NCI-H226 (cell line): ENCODE measurements around the gene FAM118B.
"Not testable (repeated sequence)": the region's sequence is repeated elsewhere in the genome, so short reads cannot be mapped to it uniquely, and the experiment has no call there.

ENCODE experiments used
- DNase-seq: peaks from one replicate; pipeline ENCODE4 v3.0.0-alpha.2; 2015

The FAM118B gene

DNA sequence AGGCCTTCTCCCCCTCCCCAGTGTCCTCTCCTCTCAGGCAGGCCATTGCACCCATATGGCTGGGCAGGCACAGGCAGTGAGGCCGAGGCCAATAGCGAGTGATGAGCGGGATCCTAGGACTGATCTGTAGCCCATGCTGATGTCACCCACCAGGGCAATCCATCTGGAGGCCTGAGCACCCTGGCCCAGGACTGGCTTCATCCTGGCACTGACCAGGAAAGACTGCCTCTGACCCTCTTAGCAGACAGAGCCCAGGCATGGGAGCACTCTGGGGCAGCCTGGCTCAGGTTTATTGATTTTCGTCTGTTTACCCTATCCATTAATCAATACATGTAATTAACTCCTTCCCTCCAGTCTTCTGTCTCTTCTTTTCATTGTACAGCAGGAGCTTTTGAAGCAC, 66.2 kb downstream of the FAM118B start:
- DNase-seq: no peak

DNA sequence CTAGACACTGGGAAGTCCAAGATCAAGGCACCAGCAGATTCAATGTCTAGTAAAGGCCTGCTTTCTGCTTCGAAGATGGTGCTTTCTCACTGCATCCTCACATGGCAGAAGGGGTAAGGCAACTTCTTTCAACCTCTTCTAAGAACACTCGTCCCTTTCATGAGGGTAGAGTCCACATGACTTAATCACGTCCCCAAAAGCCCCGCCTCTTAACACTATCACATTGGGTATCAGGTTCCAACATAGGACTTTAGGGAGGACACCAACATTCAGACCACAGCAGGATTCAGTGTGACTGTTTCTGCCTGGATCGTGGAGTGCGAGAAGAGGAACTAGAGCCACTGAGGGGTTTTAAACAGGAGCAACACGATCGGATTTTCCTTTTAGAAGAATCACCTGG, 67.6 kb downstream of the FAM118B start:
- no peak for DNase-seq

DNA sequence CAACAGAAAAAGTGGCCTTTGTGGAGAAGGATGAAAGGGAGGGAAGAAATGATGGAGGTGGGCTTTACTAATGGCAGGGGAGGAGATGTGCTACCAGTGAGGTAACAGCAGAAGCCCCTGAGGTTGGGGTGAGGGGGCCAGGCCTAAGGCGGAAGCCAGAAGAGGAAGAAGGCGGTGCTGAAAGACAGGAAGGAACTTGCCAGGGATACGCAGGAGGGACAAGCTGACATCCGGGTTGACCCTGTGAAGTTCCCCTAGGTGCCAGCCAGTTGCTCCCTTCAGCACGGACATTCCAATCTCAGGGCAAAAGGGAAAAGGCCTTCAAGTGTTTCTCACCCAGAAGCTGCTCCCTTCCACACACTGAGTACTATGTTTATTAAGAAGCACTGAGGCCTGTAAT, 69.0 kb downstream of the FAM118B start:
- no peak for DNase-seq

DNA sequence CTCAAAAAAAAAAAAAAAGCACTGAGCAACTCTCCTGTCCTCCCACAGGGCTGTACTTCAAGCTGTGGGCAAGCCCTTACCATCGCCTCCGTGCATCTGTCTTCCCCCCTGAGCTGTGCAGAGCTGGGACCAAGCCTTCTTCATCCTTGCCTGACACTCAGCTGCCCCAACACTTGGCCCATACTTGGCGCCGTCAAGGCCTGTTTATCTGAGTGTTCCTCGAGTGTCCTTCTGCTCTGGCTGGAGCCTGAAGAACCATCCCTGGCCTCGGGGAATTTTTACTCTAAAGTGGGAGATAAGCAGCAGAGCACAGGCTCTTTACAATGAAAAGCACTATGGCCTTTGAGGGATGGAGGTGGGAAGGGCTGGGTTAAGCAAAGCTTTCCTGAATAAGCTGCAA, 69.7 kb downstream of the FAM118B start:
- DNase-seq: no peak

DNA sequence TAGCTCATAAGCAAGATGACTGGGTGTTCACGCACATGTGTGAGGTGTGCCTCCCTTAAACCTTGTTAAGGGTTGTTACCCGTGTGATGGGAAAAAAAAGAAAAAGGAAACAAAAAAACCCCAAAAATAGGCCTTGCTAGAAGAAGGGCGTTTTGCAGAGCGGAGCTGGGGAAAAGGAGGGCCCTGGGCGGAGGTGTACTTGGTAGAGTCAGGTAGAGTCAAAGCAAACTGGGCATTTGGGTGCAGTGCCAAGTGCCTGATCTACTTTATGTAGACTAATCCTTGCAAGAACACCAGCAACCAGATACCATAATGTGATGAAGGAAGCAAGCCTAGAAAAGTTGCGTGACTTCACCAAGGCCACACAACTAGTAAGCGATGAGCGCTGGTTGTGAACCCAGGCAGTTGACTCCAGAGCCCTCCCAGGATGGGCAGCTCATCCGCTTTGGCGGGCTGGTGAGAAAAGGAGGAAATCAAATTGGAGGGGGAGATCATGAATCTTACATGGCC, 70.1 kb downstream of the FAM118B start:
- DNase-seq: no peak

DNA sequence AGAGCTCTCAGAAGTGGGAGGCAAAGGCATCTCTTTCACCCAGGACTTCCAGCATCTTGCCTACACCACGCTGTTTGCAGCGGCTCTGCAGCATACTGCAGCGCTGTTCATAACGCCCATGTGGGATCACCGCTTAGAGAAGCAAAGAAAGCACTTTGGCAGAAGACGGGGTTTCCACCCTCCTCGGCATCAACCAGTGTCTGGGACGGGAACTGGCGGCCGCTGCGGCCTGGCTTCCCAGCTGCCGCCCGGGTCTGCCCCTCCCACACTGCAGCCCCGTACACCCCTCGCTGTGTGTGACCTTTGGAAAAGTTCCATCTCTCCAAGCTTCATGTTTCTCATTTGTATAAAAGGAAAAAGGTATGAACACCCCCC, 70.8 kb downstream of the FAM118B start:
- DNase-seq: no peak

DNA sequence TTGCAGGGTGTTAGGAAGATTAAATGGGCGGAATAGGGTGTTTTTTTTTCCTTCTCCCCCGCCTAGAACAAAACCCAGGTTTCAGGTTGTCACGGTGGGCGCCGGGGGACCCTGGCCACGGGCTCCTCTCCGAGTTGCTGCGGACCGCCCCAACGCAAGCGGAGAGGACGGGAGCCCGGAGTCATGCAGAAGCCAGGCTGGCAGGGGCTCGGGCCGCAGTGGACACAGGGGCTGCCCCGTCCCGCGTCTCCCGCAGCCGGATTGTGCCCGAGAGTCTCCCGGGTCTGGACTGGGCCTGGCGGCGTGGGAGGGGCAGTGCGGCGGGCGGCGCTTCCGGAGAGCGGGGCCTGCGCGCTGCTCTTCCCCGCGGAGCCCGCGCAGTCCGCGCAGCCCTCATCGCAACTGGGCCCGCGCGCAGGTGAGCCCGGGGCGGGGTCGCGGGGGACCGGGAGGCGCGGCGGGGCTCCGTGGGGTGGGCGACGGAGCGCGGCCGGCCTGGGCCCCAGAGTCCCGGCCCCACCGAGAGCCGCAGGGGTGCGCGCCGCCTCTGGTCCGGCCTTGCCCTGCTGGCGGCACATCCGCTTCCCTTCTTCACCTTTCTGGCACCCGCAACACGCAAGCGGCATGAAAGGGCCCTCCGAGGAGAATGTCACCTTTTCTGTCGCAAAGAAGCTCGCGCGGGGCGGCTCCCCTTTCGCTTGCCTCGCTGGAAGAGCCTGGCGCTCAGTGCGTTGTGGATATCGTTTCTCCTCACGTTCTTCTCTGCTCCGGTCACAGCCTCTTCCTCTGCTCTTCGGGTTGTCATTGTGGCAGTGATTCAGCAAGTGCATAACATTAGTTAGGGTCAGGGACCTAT, 71.4 kb downstream of the FAM118B start, which contains the start of gene TIRAP:
Gene TIRAP (plus strand): TSS at position 358 of the 856 bp plus-strand sequence. CDS start 7,802 bp downstream, outside the sequence.
- DNase-seq: peak; percentile 18

DNA sequence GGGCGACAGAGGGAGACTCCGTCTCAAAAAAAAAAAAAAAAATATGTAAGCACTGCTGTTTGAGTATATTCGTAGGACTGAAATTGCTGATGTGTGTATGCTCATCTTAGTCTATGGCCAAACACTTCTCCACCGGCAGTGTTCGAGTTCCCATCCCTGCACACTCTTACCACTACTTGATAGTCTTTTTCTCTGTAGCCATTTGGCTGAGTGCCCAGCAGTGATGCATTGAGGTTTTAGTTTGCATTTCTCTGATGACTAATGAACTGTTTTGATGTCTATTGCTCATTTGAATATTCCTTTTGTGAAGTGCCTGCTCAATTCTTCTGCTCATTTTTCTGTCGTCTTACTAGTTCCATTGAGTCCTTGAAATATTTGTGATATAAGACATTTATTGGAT, 73.2 kb downstream of the FAM118B start:
- peak; percentile 85 for DNase-seq

DNA sequence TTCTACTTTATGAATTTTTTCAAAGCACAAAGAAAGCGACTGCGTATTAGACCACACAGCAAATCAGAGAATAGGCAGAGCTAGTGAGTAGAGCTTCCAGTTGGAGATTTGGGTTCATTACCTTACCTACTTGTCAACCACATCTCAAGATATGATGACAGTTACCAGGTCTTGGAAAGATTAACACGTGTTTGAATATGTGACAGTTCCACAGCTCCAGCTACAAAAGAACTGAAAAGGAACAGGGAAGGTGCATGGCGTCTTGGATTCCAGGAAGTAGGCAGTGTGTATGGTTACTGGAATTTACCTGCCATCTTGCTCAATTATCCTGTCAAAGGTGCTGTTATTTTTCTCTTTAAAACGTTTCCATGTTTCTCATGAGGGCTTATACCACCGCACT, 76.7 kb downstream of the FAM118B start:
- no peak for DNase-seq

DNA sequence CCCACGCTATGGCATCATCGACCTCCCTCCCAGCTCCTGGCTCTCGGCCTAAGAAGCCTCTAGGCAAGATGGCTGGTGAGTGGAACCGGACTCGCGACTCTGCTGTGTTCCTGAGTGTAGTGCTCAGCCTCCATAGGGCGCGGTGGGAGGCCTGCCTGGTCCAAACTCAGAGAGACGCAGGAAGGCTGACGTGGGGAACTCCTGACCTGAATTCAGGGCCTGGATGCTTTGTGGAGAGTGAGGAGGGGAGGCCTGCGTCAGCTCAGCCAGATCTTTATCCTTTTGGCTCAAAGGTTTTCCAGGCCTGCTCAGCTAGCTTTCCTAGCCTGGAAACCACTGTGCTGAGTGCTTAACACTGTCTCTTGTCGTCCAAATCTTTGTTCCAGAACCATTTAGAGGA, 79.3 kb downstream of the FAM118B start:
- DNase-seq: no peak

DNA sequence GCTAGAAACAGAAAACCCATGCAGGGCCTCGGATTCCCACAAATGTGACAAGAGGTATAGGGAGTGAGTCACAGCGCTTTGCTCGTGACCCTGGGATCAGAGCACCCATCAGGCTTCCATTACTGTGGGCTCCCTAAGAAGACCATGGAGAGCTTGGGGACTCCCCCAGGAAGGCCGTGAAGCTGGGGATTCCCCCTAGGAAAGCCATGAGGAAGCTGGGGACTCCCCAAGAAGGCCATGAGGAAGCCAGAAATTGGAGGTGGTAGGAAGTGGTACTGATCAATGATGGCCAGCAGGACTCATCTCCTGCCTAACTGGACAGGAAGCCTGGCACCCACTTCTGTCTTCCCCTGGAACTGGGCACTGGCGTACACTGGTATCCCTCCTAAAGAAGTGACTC, 82.1 kb downstream of the FAM118B start:
- DNase-seq: no peak

DNA sequence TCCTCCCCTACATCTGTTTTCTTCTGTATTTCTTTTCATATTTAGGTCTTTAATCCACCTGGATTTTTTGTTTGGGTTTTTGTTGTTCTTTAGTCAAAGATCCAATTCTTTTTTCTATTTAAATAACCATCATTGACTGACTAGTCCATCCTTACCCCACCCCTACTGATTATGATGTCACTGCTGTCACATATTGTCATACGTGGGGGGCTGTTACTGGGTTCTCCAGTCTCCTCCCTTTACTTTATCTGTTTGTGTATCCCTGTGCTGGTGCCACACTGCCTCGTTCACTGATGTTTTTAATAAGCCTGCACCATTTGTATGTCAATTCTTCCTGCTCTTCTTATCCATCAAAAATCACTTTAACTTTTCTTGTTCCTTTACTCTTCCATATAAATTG, 85.4 kb downstream of the FAM118B start:
- no peak for DNase-seq

DNA sequence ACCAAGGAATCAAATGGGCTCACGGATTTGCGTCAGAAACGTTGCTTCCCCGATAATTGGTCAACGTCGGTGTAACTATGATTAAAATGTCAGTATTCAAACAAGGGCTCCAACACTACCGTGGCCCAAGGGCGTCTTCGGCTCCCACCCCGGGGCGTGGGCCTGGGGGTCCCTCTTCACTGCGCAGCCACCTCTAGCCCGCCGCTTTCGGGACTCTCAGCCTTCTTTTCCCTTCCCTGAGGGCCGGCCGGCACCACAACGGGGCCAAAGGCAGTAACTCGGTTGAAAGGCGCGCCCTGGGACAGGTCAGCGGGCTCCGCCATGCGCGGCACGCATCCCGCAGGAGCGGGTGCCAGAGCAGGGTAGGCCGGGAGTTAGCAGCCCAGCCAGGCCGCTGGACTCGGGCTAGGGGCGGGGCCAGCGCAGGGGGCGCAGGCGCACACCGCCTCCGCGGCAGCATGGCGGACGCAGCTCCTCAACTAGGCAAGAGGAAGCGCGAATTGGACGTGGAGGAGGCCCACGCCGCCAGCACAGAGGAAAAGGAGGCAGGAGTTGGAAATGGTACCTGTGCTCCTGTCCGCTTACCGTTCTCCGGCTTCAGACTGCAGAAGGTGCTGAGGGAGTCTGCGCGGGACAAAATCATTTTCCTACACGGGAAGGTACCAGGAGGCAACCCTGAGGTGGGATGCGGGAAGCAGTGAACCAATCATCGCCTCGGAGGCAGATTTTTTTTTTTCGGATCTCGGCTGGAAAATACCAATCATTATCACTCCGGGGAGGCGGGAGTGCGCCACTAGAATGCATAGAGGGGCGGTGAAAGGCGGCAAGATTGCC, 92.3 kb downstream of the FAM118B start, which contains the start of gene DCPS:
Gene DCPS (plus strand): TSS at position 438 of the 834 bp plus-strand sequence. CDS start 21 bp downstream, at position 459.
- DNase-seq: peak; percentile 90

DNA sequence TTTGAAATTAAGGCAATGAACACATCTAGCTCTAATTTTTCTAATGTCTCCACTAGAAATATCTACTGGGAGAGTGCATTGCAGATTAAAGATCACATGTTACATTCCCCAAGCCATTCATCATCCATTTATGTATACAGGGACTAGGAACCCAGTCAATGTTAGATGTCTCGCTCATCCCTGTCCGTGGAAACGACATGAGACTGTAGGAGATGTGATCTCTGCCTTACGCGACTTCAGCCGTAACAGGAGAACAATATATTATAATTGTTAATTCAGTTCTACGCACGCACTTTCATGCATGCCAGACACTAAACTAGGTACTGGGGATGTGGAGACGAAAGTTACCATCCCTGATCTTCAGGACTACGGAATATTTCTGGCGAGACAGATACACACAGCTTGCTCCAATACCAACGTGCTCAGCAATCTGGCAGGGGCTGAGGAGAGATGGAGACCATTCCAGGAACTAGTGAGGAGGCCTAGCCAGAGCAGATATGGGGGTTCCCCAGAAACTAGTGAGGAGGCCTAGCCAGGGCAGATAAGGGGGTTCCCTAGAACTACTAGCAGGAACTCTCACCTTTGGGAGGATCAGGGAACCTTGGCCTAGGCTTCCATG, 93.0 kb downstream of the FAM118B start:
- no peak for DNase-seq

DNA sequence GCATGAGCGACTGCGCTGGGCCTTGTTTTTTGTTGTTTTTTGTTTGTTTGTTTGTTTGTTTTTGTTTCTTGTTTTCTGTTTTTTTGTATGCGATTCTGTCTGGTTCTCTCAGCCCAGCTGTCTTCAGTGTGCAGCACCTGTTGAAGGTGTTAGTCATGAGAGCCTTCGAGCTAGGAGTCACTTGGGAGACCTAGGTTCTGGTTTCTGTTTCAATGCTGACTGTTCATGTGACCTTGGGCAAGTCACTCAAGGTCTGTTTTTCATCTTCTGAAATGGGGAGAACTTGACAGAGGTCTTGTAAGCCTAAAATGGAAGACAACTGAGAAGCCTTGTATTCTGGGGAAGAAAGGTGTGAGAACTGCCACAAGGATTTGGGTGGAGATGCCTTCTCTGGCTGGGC, 94.1 kb downstream of the FAM118B start:
- no peak for DNase-seq

DNA sequence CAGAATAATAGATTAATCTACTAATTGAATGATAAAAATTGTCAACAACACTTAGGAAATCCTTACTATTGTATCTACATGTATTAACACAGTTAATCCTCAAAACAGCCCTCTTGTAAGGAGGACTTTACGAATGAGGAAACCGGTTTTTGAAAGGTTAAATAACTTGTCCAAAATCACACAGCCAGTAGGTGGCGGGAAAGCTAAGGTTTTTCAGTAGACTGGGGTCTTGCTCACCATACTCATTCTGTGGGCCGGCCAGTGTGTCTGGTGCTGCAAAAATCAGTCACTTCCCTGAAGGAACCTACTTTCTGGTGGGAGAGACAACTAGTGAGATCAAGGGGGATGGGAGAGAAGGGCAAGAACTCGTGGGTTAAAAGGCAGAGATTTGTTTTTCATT, 96.1 kb downstream of the FAM118B start:
- no peak for DNase-seq

DNA sequence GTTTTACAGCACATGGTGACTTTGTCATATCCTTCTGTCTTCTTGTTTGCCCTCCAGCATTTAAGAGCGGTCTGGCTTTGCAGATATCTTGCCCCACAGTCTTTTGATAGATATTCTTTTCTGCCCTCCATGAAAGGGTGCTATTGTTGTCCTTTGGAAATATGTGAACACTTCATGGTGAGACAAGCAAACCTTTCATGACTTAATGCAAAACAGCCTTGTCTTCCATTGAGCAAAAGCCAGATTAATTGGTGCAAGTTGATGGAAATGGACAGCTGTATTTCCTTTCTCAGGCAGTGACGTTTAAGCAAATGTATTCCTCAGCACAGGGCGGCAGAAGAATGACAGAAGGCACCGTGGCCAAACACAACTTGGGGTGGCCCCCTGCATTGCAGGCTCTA, 96.7 kb downstream of the FAM118B start:
- DNase-seq: no peak

DNA sequence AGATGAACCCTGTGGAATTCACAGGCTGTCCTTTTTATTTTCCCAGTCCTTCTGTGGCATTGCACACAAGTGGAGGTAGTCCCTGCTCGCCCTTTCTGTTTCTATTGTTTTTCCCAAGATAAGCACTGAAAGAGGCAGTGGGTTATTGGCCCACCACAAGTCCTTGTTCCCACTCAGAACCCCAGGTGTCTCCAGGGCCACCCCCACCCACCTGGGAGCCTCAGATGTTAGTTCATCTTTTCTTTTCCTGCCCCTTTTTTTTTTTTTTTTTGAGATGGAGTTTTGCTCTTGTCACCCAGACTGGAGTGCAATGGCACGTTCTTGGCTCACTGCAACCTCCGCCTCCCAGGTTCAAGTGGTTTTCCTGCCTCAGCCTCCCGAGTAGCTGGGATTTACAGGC, 97.2 kb downstream of the FAM118B start:
- not testable (repeated sequence) for DNase-seq

DNA sequence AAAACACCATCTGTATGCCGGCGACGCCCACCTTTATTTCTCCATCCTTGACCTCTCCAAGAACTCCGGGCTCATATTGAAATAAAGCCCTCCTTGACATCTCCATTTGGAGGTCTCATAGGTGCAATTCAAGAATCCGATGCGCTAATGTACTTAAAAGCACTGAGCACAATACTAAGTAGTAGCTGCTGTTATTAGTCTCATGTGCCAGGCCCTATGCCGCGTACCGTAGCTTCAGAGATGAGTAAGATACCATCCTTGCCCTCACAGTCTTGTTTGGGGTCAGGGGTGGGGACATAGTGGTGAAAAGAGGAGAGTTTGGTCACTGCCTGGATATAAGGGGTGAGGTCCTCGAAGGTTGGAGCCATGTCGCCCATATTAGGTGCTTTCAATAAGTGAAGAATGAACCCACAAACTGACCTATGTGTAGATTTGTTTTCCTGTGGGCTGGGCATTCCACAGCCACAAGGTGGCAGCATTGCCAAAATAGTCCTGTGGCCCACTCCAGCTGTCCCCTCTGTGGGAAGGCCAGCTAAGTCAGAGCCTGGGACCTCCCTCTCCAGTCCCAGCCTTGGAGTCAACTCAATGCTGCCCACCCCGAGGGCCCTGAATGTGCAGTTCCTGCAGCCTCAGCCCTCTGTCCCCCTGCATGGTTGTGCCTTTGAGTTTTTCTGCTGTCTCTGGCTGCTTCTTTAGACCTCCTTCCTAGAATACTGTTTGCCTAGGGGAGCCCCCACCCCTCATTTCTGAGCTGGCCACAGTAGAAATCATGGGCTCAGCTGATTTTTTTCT, 98.8 kb downstream of the FAM118B start:
- peak; percentile 20 for DNase-seq

DNA sequence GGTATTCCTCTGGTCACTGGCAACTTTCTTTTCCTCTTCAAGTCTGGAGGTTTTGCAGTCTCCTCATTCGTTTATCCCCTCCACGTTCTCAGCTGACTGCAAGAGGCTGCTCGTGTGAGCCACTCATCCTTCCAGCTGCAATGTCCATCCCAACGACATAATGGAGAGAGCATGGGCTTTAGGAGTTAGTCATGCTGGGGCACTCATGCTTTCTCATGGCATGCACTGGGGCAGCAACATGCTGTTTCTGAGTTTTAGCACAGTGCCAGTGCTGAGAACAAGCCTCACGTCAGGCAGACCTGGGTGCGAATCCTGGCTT, 99.4 kb downstream of the FAM118B start:
- no peak for DNase-seq

DNA sequence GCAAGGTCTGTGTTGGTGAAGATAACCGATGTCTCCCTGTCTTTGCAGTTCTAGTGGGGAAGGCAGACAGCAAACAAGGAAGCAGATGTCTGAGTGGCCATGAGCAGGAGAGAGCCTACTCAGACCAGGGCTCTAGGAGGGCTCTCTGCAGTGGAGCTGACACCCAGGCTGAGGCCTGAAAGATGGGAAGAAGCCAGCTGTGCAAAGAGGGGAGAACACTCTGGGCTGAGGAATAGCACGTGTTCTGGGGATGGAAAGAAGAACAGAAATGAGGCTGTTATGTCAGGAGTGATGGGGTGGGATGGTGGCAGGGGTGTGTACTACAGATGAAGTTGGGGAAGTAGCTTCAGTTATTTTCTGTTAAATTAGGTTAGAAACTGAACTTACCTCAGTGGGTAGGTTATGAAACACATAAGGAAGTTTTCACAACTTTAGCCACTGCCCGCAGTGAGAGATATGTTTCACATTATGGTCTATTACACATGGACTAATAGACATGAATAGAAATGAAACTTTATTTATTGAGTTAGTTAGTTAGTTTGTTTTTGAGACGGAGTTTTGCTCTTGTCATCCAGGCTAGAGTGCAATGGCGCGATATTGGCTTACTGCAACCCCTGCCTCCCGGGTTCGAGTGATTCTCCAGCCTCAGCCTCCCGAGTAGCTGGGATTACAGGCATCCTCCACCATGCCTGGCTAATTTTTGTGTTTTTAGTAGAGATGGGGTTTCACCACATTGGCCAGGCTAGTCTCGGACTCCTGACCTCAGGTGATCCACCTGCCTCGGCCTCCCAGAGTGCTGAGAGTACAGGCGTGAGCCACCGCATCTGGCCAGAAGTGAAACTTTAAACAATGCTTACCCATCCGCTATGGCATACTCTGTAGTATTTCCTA, 100.1 kb downstream of the FAM118B start:
- no peak for DNase-seq
